K562 (cell line): ENCODE data around the gene RTL10. TPM values are rescaled to one million over a fixed set of nuclear protein-coding genes. Genes with fewer than 3 reads are reported as not detected.

Experiments
- CBFB ChIP-seq: sonication (generic); formaldehyde crosslinking; IDR thresholded peaks from 2 replicates; pipeline ENCODE4 v1.4.0; 2020; ENCODE audit warnings: mild to moderate bottlenecking, missing genetic modification reagents
- CHD2 ChIP-seq: IDR thresholded peaks from 2 replicates; pipeline ENCODE4 v1.6.1; 2011; ENCODE audit warnings: low read depth, low read length
- ESRRB ChIP-seq: fragments of 250-450 bp; sonication (Bioruptor Pico); IDR thresholded peaks from 2 replicates; pipeline ENCODE4 v1.5.0; 2020; ENCODE audit warnings: mild to moderate bottlenecking, moderate library complexity, borderline replicate concordance
- GTF2F1 ChIP-seq: IDR thresholded peaks from 2 replicates; pipeline ENCODE4 v1.6.1; 2011; ENCODE audit warnings: low read depth, low read length, improper control_type of control experiment
- KLF16 ChIP-seq: IDR thresholded peaks from 2 replicates; pipeline ENCODE4 v1.6.1; 2016; ENCODE audit warnings: antibody characterized with exemption
- MAZ ChIP-seq, 2 experiments: fragments of 450-650 bp in 1 of 2; sonication (generic) in 1 of 2; formaldehyde crosslinking; IDR thresholded peaks in 1 of 2; conservative IDR thresholded peaks in 1 of 2; 2 replicates each; pipeline versions ENCODE4 v1.4.0 to v1.5.0; 2020; ENCODE audit warnings: mild to moderate bottlenecking in 1 of 2, missing genetic modification reagents in 1 of 2
- MXI1 ChIP-seq: IDR thresholded peaks from 2 replicates; pipeline ENCODE4 v1.6.1; 2011; ENCODE audit warnings: low read depth, mild to moderate bottlenecking, improper control_type of control experiment, low read length
- PCBP1 ChIP-seq: fragments of 200-400 bp; formaldehyde crosslinking; IDR thresholded peaks from 2 replicates; pipeline ENCODE4 v1.6.1; 2018; ENCODE audit warnings: mild to moderate bottlenecking, low read depth, low read length; ENCODE audit not compliant: poor library complexity, severe bottlenecking
- SNRNP70 ChIP-seq: fragments of 200-400 bp; formaldehyde crosslinking; optimal IDR thresholded peaks from 2 replicates; pipeline ENCODE3; 2017; ENCODE audit warnings: low read depth, low read length
- SP1 ChIP-seq: sonication (generic); formaldehyde crosslinking; IDR thresholded peaks from 2 replicates; pipeline ENCODE4 v1.8.1; 2022; ENCODE audit warnings: mild to moderate bottlenecking, missing genetic modification reagents
- STAT5B ChIP-seq: fragments of 250-450 bp; sonication (Bioruptor Pico); IDR thresholded peaks from 2 replicates; pipeline ENCODE4 v1.8.0; 2021; ENCODE audit warnings: mild to moderate bottlenecking, inconsistent platforms
- TCF7 ChIP-seq: sonication (generic); IDR thresholded peaks from 2 replicates; pipeline ENCODE4 v1.6.1; 2016; ENCODE audit warnings: antibody characterized with exemption, borderline replicate concordance
- THRAP3 ChIP-seq: fragments of 450-650 bp; IDR thresholded peaks from 2 replicates; pipeline ENCODE4 v1.6.1; 2016; ENCODE audit warnings: mild to moderate bottlenecking, inconsistent platforms, borderline replicate concordance
- ZNF143 ChIP-seq: sonication (generic); formaldehyde crosslinking; IDR thresholded peaks from 2 replicates; pipeline ENCODE4 v1.9.0; 2022; ENCODE audit warnings: mild to moderate bottlenecking, missing genetic modification reagents
- ZNF175 ChIP-seq: fragments of 200-800 bp; sonication (Bioruptor generic); IDR thresholded peaks from 2 replicates; pipeline ENCODE4 v1.6.1; 2016; ENCODE audit warnings: low read depth, mild to moderate bottlenecking, missing genetic modification characterization, missing compliant biosample characterization
- ZNF764 ChIP-seq: fragments of 250-450 bp; sonication (Bioruptor Pico); IDR thresholded peaks from 2 replicates; pipeline ENCODE4 v1.4.0; 2020; ENCODE audit warnings: low read depth, mild to moderate bottlenecking, moderate library complexity
- polyA plus RNA-seq, 8 experiments: library from polyadenylated mRNA; depleted of rRNA in 4 of 8; stranded (reverse) in 5 of 8; unstranded in 3 of 8; fragments of >200 nt; fragmentation: Nextera tagmentation in 2 of 8; fragmentation: Illumina TruSeq in 1 of 8; extraction: Ambion mirVana in 2 of 8; extraction: Trizol in 1 of 8; gene quantifications; 2 replicates each; pipeline versions ENCODE4 v1.2.1 to v1.2.3, GENCODE V29; 2011 to 2014; ENCODE audit warnings: inconsistent platforms in 1 of 8, missing spikeins in 1 of 8
- total RNA-seq, 7 experiments: library from RNA; depleted of rRNA in 6 of 7; stranded (reverse); fragments of >200 nt in 6 of 7; fragmentation: Illumina TruSeq in 2 of 7; extraction: Trizol in 2 of 7; gene quantifications; 2 replicates each; pipeline versions ENCODE4 v1.2.1 to v1.2.3, GENCODE V29; 2011 to 2021; ENCODE audit warnings: low replicate concordance in 1 of 7
- TF ChIP-seq, protein P1 (sequence below): fragments of 250-450 bp; sonication (Bioruptor Pico); IDR thresholded peaks from 2 replicates; pipeline ENCODE4 v1.8.0; 2021; ENCODE audit warnings: moderate library complexity, mild to moderate bottlenecking, inconsistent platforms
- TF ChIP-seq, protein P2 (sequence below): fragments of 150-350 bp; conservative IDR thresholded peaks from 2 replicates; pipeline ENCODE4 v1.6.1; 2014; ENCODE audit warnings: low read length
- TF ChIP-seq, protein P3 (sequence below): conservative IDR thresholded peaks from 2 replicates; pipeline ENCODE4 v1.6.1; 2011; ENCODE audit warnings: low read depth, mild to moderate bottlenecking, low read length; ENCODE audit not compliant: control insufficient read depth
- TF ChIP-seq, protein P4 (sequence below): fragments of 250-450 bp; sonication (Bioruptor Pico); IDR thresholded peaks from 2 replicates; pipeline ENCODE4 v1.5.0; 2020; ENCODE audit warnings: mild to moderate bottlenecking, borderline replicate concordance

RTL10 gene
- total and polyA plus RNA-seq, 9 of the 15 experiments (the other 6 are each of a cell fraction or from before 2014, with no cell fraction given), result 19.8 to 75.5 (median 32.5) TPM

DNA sequence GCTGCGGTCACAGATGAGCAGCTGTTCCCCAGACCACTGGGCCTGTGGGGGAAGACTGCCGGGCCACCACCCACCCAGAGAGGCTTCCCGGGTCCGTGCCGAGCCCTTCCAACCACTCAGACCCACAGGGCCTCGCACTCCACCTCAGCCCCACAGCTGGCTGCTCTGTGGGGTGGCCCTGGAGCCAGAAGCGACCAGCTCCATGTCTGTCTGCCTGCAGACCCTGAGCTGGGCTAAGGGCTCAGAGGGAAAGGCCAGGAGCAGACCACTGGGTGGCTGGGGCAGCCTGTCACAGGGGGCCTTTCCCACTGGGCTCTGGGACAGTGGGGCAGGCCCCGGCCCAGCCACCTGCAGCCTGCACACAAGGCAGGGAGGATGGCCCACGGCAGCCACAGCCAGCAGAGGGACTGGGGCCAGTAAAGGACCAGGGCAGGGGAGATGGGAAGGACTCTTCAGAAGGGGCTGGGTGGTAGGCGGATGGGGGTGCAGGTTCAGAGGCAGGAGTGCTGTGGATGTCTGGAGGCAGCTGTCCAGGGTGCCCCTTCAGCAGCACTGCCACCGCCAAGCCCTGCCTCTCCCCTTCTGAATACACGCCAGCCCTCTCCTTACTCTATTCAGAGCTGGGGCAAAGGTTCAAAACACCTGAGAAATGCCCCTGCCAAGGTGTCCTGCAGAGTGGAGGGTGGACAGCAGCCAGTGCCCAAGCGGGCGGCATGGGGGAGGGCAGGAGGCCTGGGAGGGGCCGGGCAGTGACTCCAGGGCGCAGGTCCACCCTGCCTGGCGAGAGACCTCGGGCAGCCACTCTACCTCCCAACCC is 32.2 kb downstream of the RTL10 start (continued):
- no peak for TF ChIP-seq MAZ (CRISPR knock-in tag; conservative IDR thresholded peaks at IDR 0.05 in 1 of 2, IDR thresholded peaks at IDR 0.05 in 1 of 2)
- TF ChIP-seq SP1, result no peak
- TF ChIP-seq TCF7, result peak; percentile 32; the same call in 1 of the 2 replicates
- TF ChIP-seq, protein P1, sequence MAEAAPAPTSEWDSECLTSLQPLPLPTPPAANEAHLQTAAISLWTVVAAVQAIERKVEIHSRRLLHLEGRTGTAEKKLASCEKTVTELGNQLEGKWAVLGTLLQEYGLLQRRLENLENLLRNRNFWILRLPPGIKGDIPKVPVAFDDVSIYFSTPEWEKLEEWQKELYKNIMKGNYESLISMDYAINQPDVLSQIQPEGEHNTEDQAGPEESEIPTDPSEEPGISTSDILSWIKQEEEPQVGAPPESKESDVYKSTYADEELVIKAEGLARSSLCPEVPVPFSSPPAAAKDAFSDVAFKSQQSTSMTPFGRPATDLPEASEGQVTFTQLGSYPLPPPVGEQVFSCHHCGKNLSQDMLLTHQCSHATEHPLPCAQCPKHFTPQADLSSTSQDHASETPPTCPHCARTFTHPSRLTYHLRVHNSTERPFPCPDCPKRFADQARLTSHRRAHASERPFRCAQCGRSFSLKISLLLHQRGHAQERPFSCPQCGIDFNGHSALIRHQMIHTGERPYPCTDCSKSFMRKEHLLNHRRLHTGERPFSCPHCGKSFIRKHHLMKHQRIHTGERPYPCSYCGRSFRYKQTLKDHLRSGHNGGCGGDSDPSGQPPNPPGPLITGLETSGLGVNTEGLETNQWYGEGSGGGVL, result no peak
- TF ChIP-seq THRAP3, result no peak
- TF ChIP-seq CHD2, result no peak
- TF ChIP-seq, protein P2, sequence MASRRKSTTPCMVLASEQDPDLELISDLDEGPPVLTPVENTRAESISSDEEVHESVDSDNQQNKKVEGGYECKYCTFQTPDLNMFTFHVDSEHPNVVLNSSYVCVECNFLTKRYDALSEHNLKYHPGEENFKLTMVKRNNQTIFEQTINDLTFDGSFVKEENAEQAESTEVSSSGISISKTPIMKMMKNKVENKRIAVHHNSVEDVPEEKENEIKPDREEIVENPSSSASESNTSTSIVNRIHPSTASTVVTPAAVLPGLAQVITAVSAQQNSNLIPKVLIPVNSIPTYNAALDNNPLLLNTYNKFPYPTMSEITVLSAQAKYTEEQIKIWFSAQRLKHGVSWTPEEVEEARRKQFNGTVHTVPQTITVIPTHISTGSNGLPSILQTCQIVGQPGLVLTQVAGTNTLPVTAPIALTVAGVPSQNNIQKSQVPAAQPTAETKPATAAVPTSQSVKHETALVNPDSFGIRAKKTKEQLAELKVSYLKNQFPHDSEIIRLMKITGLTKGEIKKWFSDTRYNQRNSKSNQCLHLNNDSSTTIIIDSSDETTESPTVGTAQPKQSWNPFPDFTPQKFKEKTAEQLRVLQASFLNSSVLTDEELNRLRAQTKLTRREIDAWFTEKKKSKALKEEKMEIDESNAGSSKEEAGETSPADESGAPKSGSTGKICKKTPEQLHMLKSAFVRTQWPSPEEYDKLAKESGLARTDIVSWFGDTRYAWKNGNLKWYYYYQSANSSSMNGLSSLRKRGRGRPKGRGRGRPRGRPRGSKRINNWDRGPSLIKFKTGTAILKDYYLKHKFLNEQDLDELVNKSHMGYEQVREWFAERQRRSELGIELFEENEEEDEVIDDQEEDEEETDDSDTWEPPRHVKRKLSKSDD, result no peak
- TF ChIP-seq PCBP1, result peak; percentile 56
- TF ChIP-seq, protein P3, sequence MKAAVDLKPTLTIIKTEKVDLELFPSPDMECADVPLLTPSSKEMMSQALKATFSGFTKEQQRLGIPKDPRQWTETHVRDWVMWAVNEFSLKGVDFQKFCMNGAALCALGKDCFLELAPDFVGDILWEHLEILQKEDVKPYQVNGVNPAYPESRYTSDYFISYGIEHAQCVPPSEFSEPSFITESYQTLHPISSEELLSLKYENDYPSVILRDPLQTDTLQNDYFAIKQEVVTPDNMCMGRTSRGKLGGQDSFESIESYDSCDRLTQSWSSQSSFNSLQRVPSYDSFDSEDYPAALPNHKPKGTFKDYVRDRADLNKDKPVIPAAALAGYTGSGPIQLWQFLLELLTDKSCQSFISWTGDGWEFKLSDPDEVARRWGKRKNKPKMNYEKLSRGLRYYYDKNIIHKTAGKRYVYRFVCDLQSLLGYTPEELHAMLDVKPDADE, result 0 out of 2 replicates have a peak, but pooled peaks have one; percentile 9
- TF ChIP-seq ESRRB (CRISPR knock-in tag), result no peak
- no peak for TF ChIP-seq KLF16
- no peak for TF ChIP-seq SNRNP70
- no peak for TF ChIP-seq GTF2F1
- TF ChIP-seq, protein P4, sequence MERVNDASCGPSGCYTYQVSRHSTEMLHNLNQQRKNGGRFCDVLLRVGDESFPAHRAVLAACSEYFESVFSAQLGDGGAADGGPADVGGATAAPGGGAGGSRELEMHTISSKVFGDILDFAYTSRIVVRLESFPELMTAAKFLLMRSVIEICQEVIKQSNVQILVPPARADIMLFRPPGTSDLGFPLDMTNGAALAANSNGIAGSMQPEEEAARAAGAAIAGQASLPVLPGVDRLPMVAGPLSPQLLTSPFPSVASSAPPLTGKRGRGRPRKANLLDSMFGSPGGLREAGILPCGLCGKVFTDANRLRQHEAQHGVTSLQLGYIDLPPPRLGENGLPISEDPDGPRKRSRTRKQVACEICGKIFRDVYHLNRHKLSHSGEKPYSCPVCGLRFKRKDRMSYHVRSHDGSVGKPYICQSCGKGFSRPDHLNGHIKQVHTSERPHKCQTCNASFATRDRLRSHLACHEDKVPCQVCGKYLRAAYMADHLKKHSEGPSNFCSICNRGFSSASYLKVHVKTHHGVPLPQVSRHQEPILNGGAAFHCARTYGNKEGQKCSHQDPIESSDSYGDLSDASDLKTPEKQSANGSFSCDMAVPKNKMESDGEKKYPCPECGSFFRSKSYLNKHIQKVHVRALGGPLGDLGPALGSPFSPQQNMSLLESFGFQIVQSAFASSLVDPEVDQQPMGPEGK (CRISPR knock-in tag), result no peak
- TF ChIP-seq ZNF143, result no peak
- TF ChIP-seq MXI1, result no peak
- no peak for TF ChIP-seq ZNF175 (CRISPR knock-in tag)
- TF ChIP-seq ZNF764 (CRISPR knock-in tag), result 0 out of 2 replicates have a peak, but pooled peaks have one; percentile 22
- TF ChIP-seq CBFB (CRISPR knock-in tag), result no peak
- TF ChIP-seq STAT5B (CRISPR knock-in tag), result no peak
